ENCODE results near the gene CFHR3. TPM values are rescaled to one million over a fixed set of nuclear protein-coding genes. Genes with fewer than 3 reads are reported as not detected.

CFHR3 gene
- total RNA-seq, 1 donor from 2014 or later, result 0.39 TPM

Other genes with a start within 250 kb of the CFHR3 start
- gene KCNT2, start 166.4 kb upstream of the CFHR3 start, total RNA-seq, result 0.93 TPM
- gene CFH, start 122.8 kb upstream of the CFHR3 start, total RNA-seq, result 72.7 TPM
- gene CFHR1, start 44.9 kb downstream of the CFHR3 start, total RNA-seq, result 1.8 TPM
- not detected for gene CFHR4, start 113.2 kb downstream of the CFHR3 start, total RNA-seq
- gene CFHR2, start 168.9 kb downstream of the CFHR3 start, total RNA-seq, result not detected
- gene CFHR5, start 202.7 kb downstream of the CFHR3 start, total RNA-seq, result not detected